ENCODE results near the gene VEGFB.

The VEGFB gene

DNA sequence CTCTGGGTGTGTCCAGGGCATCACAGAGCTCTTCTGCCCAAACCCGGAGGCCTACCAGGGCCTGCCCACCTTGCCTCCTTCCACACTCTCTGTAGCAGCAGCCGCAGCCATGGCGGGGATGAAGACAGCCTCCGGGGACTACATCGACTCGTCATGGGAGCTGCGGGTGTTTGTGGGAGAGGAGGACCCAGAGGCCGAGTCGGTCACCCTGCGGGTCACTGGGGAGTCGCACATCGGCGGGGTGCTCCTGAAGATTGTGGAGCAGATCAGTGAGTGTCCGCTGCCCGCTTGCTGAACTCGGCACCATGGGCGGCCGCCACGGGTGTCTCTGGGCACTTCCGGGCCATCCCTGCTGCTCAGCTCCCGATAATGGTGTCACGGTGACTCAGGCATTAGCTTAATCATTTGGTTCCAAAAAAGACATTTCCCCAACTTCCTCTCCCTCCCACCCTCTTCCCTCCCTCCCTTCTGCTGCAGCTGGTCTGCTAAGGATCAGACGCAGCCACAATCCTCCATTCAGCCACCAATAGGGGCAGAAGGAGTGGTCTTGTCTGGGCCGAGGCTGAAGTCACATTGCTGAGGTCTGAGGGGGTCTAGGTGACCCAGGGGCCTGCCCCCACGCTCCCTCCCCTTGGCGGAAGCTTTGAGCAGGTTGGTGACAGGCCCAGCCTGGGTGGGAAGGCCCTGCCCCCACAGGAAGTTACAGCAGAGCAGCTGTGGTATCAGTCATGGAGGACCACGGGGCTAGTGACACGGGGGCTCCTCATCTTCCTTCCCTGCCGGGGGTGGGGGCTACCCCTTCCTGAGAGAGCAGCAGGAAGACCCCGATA is 26.9 kb upstream of the VEGFB start:
- no peak for TF ChIP-seq CTCF (conservative IDR thresholded peaks at IDR 0.05)
- H3K27ac ChIP-seq: peak overlapping the region; percentile 2

DNA sequence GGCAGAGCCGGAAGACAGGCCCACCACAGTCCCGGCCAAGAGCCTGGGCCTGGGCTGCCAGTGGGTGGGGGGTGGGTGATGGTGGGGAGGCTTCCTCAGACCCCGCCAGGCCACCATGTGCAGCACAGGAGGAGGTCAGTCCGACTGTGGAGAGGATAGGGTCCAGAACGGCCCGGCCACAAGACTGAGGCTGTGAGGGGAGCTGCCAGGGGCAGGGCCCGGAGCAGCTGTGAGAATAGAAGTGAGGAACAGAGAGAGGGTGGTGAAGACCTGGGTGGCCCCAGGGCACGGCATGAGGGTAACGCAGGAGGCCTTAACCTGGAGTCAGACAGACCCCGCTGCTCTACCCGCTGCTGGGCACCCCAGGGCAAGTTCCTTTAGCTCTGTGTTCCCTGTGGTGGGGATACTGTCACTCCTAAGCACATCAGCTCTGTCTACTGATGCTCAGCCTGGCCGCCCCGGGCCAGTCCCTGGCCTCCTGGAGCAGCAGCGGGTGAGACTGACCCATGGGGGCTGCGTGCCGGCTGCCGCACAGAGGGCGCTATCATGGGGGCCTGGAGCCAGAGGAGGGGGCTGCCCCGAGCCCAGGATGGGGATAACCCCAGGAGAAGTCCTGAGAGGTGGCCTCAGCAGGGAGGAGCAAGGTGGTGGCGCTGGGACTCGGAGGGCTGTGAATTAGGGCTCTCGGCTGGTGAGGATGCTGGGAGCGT is 26.1 kb upstream of the VEGFB start:
- TF ChIP-seq CTCF (conservative IDR thresholded peaks at IDR 0.05): no peak

DNA sequence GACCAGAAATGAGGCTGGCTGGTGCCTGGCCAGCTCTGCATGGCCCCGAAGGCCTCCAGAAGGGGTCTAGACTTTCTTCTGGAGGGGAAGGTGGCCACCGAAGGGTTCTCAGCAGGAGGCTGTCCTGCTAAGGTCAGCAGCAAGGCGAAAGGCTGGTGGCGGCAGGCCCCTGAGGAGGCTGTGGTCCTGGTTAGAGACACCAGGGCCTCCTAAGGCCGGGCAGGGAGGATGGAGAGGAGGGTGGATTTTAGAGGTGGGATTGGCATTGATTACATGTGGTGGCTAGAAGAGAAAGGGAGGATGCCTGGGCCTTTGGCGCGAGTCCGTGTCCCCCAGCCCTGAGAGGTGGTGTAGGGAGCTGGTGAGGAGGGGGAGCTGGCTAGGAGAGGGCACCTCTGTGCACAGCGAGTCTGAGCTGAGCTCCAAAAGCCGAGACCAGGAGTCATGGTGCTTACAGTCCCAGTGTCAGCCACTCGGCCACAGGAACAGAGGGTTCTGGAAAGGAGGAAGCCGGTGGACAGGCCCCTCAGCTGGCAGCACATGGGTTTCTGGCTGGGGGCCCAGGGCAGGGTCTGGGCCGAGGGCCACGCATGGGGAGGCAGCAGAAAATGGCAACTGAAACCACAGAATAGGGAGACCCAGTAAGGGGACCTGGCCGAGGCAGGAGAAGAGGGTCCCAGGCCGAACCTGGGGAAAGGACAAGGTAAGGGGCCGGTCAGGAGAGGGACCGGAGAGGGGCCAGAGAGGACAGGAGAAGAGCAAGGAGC is 25.4 kb upstream of the VEGFB start:
- H3K27ac ChIP-seq: peak overlapping the region; percentile 2
- TF ChIP-seq CTCF (conservative IDR thresholded peaks at IDR 0.05): no peak

More for the DNA sequence above, 26.1 kb upstream of the VEGFB start:
- peak overlapping the region; percentile 2 for H3K27ac ChIP-seq

GRCh38 chr11:64209563-64209843 is 24.9 kb upstream of the VEGFB start:
- H3K27ac ChIP-seq: peak overlapping the region; percentile 2; the same call in 1 of the 2 replicates
- no peak for TF ChIP-seq CTCF (conservative IDR thresholded peaks at IDR 0.05)

- H3K27ac ChIP-seq: no peak overlapping the region
- no peak for TF ChIP-seq CTCF (conservative IDR thresholded peaks at IDR 0.05)
Measured at GRCh38 chr11:64210301-64211020, 23.9 kb upstream of the VEGFB start.

DNA sequence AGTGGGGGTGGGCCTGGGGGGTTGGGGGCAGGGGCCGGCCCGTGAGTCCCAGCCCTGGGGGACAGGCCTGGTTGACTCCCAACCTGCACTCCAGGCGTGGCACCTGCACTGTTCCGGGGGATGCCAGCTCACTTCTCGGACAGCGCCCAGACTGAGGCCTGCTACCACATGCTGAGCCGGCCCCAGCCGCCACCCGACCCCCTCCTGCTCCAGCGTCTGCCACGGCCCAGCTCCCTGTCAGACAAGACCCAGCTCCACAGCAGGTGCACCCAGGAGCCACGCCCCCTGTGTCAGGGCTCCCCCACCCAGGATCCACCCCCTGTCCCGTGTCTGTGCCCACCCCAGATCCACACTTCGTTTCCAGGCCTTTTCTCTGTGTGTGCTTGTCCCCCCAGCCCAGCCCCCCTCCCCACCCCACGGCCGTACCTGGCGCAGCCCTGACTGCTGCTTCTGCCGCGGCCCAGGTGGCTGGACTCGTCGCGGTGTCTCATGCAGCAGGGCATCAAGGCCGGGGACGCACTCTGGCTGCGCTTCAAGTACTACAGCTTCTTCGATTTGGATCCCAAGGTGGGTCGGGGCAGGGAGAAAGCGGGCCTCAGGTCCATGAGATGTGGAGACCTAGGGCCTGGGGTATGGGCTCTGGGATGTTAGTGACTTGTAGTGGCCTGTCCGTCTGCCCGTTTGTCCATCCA is 23.1 kb upstream of the VEGFB start:
- TF ChIP-seq CTCF (conservative IDR thresholded peaks at IDR 0.05): no peak
- H3K27ac ChIP-seq: no peak overlapping the region

Measured in VCaP (cell line).